Uterus (tissue), 2 donors: ENCODE measurements around the gene CPVL.

Experiments
- CTCF ChIP-seq, 4 experiments: fragments of 200-600 bp in 2 of 4; fragments of 450-650 bp in 2 of 4; sonication (generic) in 2 of 4; IDR thresholded peaks; one replicate each; pipeline ENCODE4 v1.5.1; 2016 to 2019; ENCODE audit warnings: antibody characterized with exemption in 4 of 4, mild to moderate bottlenecking in 2 of 4, moderate library complexity in 1 of 4
- POLR2A ChIP-seq, 2 donors: fragments of 450-650 bp; IDR thresholded peaks; one replicate each; pipeline ENCODE4 v1.6.1; 2016; ENCODE audit warnings: antibody characterized with exemption in 2 of 2, mild to moderate bottlenecking in 1 of 2, moderate library complexity in 1 of 2

- TF ChIP-seq CTCF (IDR thresholded peaks at IDR 0.05) (no peak), POLR2A (IDR thresholded peaks at IDR 0.05) (no peak)
Measured at GRCh38 chr7:28993371-28993770, 153.0 kb downstream of the CPVL start.
